ENCODE results near the gene EML4. TPM values are rescaled to one million over a fixed set of nuclear protein-coding genes. Genes with fewer than 3 reads are reported as not detected.

EML4 gene
- total and polyA plus RNA-seq, 2 of the 13 experiments (the other 11 are each of a cell fraction or from before 2014, with no cell fraction given): 243 to 476 TPM

DNA sequence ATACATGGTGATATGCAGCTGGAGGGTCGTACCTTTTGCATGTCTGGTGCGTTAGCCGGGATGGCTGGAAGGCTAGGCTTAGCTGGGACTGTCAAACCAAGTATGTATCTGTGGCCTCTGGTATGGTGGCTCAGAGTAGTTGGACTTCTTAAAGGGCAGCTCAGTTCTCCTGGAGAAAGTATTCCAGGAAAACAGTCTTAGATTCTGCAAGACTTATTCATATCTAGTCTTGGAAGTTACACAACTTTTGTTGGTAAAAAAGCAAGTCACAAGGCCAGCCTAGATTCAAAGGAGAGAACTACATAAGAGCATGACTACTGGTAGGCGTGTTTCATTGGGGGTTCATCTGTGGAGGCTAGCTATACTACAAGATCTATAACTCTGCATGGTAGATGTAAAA lies 45.5 kb downstream of the EML4 start:
- H3K4me3 ChIP-seq (replicated peaks in 1 of 3; ENCODE audit: insufficient read depth in 1 of 3, low read depth in 2 of 3, low read length in 3 of 3): no peak overlapping the region
- peaks cover 99% of the 10 kb centered on the region for H3K4me1 ChIP-seq (ENCODE audit: insufficient read depth, low read length)
- in situ Hi-C loops (cut with HindIII; ENCODE audit: extremely low pct_ligation_motif_present, low pct_unique_long_range_greater_than_20kb): no loop called here
- WGBS (ENCODE audit: low lambda C conversion rate): 89% methylated on average over 4 of the region's 4 CpGs
- peaks cover 99% of the 10 kb centered on the region for H4K20me1 ChIP-seq (ENCODE audit: insufficient read depth, low read length)
- H3K79me2 ChIP-seq (ENCODE audit: insufficient read depth, low read length): peaks cover 99% of the 10 kb centered on the region
- no peak for DNase-seq (ENCODE audit: low spot score)
- CTCF ChIA-PET (ENCODE audit: low intra/inter-chr PET ratio, low total read pairs): no interaction called here
- H2AFZ ChIP-seq (ENCODE audit: low read length): no peak overlapping the region
- peaks cover 7 to 42% of the 10 kb centered on the region in 2 experiments for H3K36me3 ChIP-seq (replicated peaks in 1 of 2; ENCODE audit: control insufficient read depth in 1 of 2, insufficient read depth in 2 of 2, low read length in 2 of 2)
- H3K27ac ChIP-seq (ENCODE audit: extremely low read length, insufficient read depth, low read length): no peak overlapping the region
- peak overlapping the region; percentile 6; the same call in 1 of the 2 replicates for H3K4me2 ChIP-seq (ENCODE audit: low read depth, low read length)
- BruUV-seq (replicated peaks): no TSS peak
- peak; percentile 26 for ATAC-seq
- H3K9me3 ChIP-seq (ENCODE audit: low read length): no peaks in the 10 kb centered on the region
- no peak overlapping the region for H3K9ac ChIP-seq (ENCODE audit: insufficient read depth, low read depth, low read length)
- H3K27me3 ChIP-seq (ENCODE audit: control insufficient read depth in 1 of 2, insufficient read depth in 2 of 2, low read length in 2 of 2): no peaks in the 10 kb centered on the region
- POLR2A ChIA-PET: interaction anchor here (1.9 kb wide), 1 partner anchor 82 kb away, joined by 4 read pairs; no protein-coding TSS in a partner anchor
- intact Hi-C loops (cut with micrococcal nuclease; ENCODE audit: unreplicated experiment): no loop called here
- no peak for FAIRE-seq
- TF ChIP-seq, protein P1, sequence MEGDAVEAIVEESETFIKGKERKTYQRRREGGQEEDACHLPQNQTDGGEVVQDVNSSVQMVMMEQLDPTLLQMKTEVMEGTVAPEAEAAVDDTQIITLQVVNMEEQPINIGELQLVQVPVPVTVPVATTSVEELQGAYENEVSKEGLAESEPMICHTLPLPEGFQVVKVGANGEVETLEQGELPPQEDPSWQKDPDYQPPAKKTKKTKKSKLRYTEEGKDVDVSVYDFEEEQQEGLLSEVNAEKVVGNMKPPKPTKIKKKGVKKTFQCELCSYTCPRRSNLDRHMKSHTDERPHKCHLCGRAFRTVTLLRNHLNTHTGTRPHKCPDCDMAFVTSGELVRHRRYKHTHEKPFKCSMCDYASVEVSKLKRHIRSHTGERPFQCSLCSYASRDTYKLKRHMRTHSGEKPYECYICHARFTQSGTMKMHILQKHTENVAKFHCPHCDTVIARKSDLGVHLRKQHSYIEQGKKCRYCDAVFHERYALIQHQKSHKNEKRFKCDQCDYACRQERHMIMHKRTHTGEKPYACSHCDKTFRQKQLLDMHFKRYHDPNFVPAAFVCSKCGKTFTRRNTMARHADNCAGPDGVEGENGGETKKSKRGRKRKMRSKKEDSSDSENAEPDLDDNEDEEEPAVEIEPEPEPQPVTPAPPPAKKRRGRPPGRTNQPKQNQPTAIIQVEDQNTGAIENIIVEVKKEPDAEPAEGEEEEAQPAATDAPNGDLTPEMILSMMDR (CRISPR knock-in tag; IDR thresholded peaks at IDR 0.05): no peak
- TF ChIP-seq MBD4 (IDR thresholded peaks at IDR 0.05; ENCODE audit: borderline replicate concordance, low read length) (0 out of 2 replicates have a peak, but pooled peaks have one; percentile 35), TMF1 (CRISPR knock-in tag; IDR thresholded peaks at IDR 0.05; ENCODE audit: low read depth) (no peak), SNAI1 (CRISPR knock-in tag; IDR thresholded peaks at IDR 0.05; ENCODE audit: borderline replicate concordance) (no peak), ZNF841 (CRISPR knock-in tag; IDR thresholded peaks at IDR 0.05; ENCODE audit: borderline replicate concordance) (no peak), ESRRA (CRISPR knock-in tag; IDR thresholded peaks at IDR 0.05; ENCODE audit: low read depth) (no peak), FOXM1 (CRISPR knock-in tag; IDR thresholded peaks at IDR 0.05) (no peak), SOX13 (IDR thresholded peaks at IDR 0.05) (no peak), SOX13 (CRISPR knock-in tag; conservative IDR thresholded peaks at IDR 0.05 in 1 of 2, IDR thresholded peaks at IDR 0.05 in 1 of 2) (no peak), KMT2A (CRISPR knock-in tag; IDR thresholded peaks at IDR 0.05) (0 out of 2 replicates have a peak, but pooled peaks have one; percentile 31), AKAP8 (CRISPR knock-in tag; IDR thresholded peaks at IDR 0.05) (no peak), RBM22 (optimal IDR thresholded peaks at IDR 0.05; ENCODE audit: low read length) (peak; percentile 95), ERF (CRISPR knock-in tag; IDR thresholded peaks at IDR 0.05) (peak; percentile 45; the same call in 1 of the 2 replicates), POLR2A (IDR thresholded peaks at IDR 0.05; ENCODE audit: insufficient read depth in 1 of 2, low read depth in 2 of 2, low read length in 2 of 2) (0 out of 4 replicates have a peak, but pooled peaks of 1 of the 2 experiments have one; percentile 11)
- TF ChIP-seq, protein P2, sequence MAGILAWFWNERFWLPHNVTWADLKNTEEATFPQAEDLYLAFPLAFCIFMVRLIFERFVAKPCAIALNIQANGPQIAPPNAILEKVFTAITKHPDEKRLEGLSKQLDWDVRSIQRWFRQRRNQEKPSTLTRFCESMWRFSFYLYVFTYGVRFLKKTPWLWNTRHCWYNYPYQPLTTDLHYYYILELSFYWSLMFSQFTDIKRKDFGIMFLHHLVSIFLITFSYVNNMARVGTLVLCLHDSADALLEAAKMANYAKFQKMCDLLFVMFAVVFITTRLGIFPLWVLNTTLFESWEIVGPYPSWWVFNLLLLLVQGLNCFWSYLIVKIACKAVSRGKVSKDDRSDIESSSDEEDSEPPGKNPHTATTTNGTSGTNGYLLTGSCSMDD (CRISPR knock-in tag; IDR thresholded peaks at IDR 0.05): no peak
- TF ChIP-seq, protein P3, sequence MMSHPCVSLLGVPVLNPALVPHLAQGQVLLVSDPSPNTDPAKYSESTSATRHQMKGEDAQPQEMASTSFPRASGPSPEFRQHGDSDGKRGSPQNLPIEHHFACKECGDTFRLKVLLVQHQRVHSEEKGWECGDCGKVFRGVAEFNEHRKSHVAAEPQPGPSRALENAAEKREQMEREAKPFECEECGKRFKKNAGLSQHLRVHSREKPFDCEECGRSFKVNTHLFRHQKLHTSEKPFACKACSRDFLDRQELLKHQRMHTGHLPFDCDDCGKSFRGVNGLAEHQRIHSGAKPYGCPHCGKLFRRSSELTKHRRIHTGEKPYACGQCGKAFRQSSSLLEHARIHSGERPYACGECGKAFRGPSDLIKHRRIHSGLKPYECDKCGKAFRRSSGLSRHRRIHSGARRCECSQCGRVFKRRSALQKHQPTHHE (CRISPR knock-in tag; IDR thresholded peaks at IDR 0.05; ENCODE audit: borderline replicate concordance): no peak
- TF ChIP-seq, protein P4, sequence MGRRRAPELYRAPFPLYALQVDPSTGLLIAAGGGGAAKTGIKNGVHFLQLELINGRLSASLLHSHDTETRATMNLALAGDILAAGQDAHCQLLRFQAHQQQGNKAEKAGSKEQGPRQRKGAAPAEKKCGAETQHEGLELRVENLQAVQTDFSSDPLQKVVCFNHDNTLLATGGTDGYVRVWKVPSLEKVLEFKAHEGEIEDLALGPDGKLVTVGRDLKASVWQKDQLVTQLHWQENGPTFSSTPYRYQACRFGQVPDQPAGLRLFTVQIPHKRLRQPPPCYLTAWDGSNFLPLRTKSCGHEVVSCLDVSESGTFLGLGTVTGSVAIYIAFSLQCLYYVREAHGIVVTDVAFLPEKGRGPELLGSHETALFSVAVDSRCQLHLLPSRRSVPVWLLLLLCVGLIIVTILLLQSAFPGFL (CRISPR knock-in tag; IDR thresholded peaks at IDR 0.05): no peak
- TF ChIP-seq, protein P5, sequence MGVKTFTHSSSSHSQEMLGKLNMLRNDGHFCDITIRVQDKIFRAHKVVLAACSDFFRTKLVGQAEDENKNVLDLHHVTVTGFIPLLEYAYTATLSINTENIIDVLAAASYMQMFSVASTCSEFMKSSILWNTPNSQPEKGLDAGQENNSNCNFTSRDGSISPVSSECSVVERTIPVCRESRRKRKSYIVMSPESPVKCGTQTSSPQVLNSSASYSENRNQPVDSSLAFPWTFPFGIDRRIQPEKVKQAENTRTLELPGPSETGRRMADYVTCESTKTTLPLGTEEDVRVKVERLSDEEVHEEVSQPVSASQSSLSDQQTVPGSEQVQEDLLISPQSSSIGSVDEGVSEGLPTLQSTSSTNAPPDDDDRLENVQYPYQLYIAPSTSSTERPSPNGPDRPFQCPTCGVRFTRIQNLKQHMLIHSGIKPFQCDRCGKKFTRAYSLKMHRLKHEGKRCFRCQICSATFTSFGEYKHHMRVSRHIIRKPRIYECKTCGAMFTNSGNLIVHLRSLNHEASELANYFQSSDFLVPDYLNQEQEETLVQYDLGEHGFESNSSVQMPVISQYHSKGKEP (CRISPR knock-in tag; IDR thresholded peaks at IDR 0.05): no peak
- TF ChIP-seq, protein P6, sequence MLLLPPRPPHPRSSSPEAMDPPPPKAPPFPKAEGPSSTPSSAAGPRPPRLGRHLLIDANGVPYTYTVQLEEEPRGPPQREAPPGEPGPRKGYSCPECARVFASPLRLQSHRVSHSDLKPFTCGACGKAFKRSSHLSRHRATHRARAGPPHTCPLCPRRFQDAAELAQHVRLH (CRISPR knock-in tag; IDR thresholded peaks at IDR 0.05; ENCODE audit: borderline replicate concordance, low read depth): peak; percentile 25; the same call in 1 of the 2 replicates

All from HepG2 (cell line).